ENCODE measurements around the gene CIP2A.

Gene CIP2A

DNA sequence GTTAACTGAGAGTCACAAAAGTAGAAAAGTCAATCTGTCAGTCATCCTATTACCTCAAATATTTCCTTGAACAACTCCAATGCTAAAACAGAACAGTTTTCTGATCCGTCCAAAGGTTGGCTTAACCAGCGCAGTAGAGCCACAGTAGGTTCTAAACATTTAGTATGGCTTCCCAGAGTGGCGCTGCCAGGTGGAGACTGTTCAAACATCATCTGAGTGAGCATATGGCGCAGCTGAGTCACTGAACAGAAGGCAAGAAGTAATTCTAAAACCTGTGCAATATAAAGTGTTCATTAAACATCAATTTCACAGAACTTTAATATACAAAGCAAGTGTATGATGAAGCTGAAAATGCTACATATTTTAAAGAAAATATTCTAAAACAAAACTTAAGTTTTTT, 19.9 kb downstream of the CIP2A start:
- H3K9me2 ChIP-seq (ENCODE audit: low read depth, low read length) = no peaks in the 10 kb centered on the region
- H3K36me3 ChIP-seq (ENCODE audit: insufficient read depth, low read length) = peaks cover 76% of the 10 kb centered on the region
- no peaks in the 10 kb centered on the region for H3K27me3 ChIP-seq (ENCODE audit: insufficient read depth, low read length)
- H3K9ac ChIP-seq (ENCODE audit: low read length) = no peak overlapping the region
- H3K4me1 ChIP-seq (ENCODE audit: insufficient read depth, low read length, severe bottlenecking) = no peaks in the 10 kb centered on the region
- no peak overlapping the region for H3K27ac ChIP-seq (ENCODE audit: low read depth, low read length, poor library complexity, severe bottlenecking)
- no peak overlapping the region for H2AFZ ChIP-seq (ENCODE audit: low read length)
- TF ChIP-seq, protein P1, sequence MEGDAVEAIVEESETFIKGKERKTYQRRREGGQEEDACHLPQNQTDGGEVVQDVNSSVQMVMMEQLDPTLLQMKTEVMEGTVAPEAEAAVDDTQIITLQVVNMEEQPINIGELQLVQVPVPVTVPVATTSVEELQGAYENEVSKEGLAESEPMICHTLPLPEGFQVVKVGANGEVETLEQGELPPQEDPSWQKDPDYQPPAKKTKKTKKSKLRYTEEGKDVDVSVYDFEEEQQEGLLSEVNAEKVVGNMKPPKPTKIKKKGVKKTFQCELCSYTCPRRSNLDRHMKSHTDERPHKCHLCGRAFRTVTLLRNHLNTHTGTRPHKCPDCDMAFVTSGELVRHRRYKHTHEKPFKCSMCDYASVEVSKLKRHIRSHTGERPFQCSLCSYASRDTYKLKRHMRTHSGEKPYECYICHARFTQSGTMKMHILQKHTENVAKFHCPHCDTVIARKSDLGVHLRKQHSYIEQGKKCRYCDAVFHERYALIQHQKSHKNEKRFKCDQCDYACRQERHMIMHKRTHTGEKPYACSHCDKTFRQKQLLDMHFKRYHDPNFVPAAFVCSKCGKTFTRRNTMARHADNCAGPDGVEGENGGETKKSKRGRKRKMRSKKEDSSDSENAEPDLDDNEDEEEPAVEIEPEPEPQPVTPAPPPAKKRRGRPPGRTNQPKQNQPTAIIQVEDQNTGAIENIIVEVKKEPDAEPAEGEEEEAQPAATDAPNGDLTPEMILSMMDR (IDR thresholded peaks at IDR 0.05; ENCODE audit: low read length) = no peak
- TF ChIP-seq EZH2 (IDR thresholded peaks at IDR 0.05; ENCODE audit: borderline replicate concordance, low read length) = no peak
- H3K79me2 ChIP-seq (ENCODE audit: insufficient read depth, low read length) = no peaks in the 10 kb centered on the region
- no peaks in the 10 kb centered on the region for H3F3A ChIP-seq (ENCODE audit: insufficient read depth, low read length)
- H3K4me3 ChIP-seq (ENCODE audit: low read depth, low read length, poor library complexity, severe bottlenecking) = no peak overlapping the region
- H4K20me1 ChIP-seq (ENCODE audit: insufficient read depth, low read length) = no peaks in the 10 kb centered on the region
- H3K4me2 ChIP-seq (ENCODE audit: low read length) = no peak overlapping the region
- H3K9me3 ChIP-seq (ENCODE audit: low read length) = 0 out of 2 replicates have a peak, but pooled peaks cover 3% of the 10 kb centered on the region

DNA sequence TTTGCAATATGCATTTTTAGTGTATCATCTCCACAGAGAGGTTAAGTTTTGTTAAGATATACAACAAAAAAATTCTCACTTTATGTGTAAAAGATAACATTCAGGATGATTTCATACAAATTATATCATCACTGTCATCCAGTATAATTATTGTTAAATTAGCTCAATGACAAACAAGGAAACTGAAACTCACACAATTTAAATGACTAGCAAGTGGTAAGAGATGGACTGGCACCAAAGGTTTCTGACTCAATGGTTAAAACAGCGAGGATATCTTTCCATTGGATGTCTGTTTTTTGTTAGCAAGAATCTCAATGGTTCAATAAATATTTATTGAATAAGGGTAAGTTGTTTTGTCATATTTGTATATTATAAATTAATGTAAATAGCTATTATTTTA, 22.6 kb downstream of the CIP2A start:
- H2AFZ ChIP-seq (ENCODE audit: low read length) = no peak overlapping the region
- H3K79me2 ChIP-seq (ENCODE audit: insufficient read depth, low read length) = no peaks in the 10 kb centered on the region
- no peaks in the 10 kb centered on the region for H3K27me3 ChIP-seq (ENCODE audit: insufficient read depth, low read length)
- H3K9me3 ChIP-seq (ENCODE audit: low read length) = no peaks in the 10 kb centered on the region
- TF ChIP-seq, protein P1 (IDR thresholded peaks at IDR 0.05; ENCODE audit: low read length) = no peak
- TF ChIP-seq EZH2 (IDR thresholded peaks at IDR 0.05; ENCODE audit: borderline replicate concordance, low read length) = no peak
- H4K20me1 ChIP-seq (ENCODE audit: insufficient read depth, low read length) = no peaks in the 10 kb centered on the region
- H3K4me2 ChIP-seq (ENCODE audit: low read length) = no peak overlapping the region
- H3K4me3 ChIP-seq (ENCODE audit: low read depth, low read length, poor library complexity, severe bottlenecking) = no peak overlapping the region
- H3K4me1 ChIP-seq (ENCODE audit: insufficient read depth, low read length, severe bottlenecking) = no peaks in the 10 kb centered on the region
- no peaks in the 10 kb centered on the region for H3F3A ChIP-seq (ENCODE audit: insufficient read depth, low read length)
- no peak overlapping the region for H3K27ac ChIP-seq (ENCODE audit: low read depth, low read length, poor library complexity, severe bottlenecking)
- H3K9me2 ChIP-seq (ENCODE audit: low read depth, low read length) = no peaks in the 10 kb centered on the region
- peaks cover 65% of the 10 kb centered on the region for H3K36me3 ChIP-seq (ENCODE audit: insufficient read depth, low read length)
- H3K9ac ChIP-seq (ENCODE audit: low read length) = no peak overlapping the region

DNA sequence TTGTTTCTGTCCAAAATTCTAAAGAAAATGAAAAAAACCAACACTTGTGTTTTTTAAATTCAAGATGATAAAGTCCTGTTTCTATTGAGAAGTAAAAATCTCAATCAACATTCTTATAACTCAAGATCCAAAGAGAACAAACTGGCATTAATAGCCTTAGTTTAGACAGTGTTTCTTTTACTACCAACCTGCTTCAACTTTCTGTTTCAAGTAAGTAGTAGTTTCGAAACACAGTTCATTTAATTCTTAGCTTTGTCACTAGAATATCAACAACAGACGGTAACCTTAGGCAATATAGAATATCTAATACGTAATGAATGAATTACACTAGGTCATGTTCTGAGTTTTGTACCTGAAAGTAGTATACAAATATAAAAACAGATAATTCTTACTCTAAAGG, 23.7 kb downstream of the CIP2A start:
- Histone ChIP-seq H4K20me1 (ENCODE audit: insufficient read depth, low read length) (no peaks in the 10 kb centered on the region), H3K4me2 (ENCODE audit: low read length) (no peak overlapping the region), H3K27ac (ENCODE audit: low read depth, low read length, poor library complexity, severe bottlenecking) (no peak overlapping the region), H3K4me3 (ENCODE audit: low read depth, low read length, poor library complexity, severe bottlenecking) (no peak overlapping the region), H3F3A (ENCODE audit: insufficient read depth, low read length) (no peaks in the 10 kb centered on the region), H3K4me1 (ENCODE audit: insufficient read depth, low read length, severe bottlenecking) (no peaks in the 10 kb centered on the region), H3K9me2 (ENCODE audit: low read depth, low read length) (no peaks in the 10 kb centered on the region), H2AFZ (ENCODE audit: low read length) (no peak overlapping the region), H3K27me3 (ENCODE audit: insufficient read depth, low read length) (no peaks in the 10 kb centered on the region), H3K36me3 (ENCODE audit: insufficient read depth, low read length) (peaks cover 65% of the 10 kb centered on the region), H3K9me3 (ENCODE audit: low read length) (no peaks in the 10 kb centered on the region), H3K79me2 (ENCODE audit: insufficient read depth, low read length) (no peaks in the 10 kb centered on the region), H3K9ac (ENCODE audit: low read length) (no peak overlapping the region)
- TF ChIP-seq EZH2 (IDR thresholded peaks at IDR 0.05; ENCODE audit: borderline replicate concordance, low read length) = no peak
- TF ChIP-seq, protein P1 (IDR thresholded peaks at IDR 0.05; ENCODE audit: low read length) = no peak
